COR-L47 (cell line): ENCODE data around the gene MELTF.
A peak's percentile ranks its signal among the peaks of the same experiment; 100 is the strongest.

ENCODE experiments used
- DNase-seq: peaks from one replicate; lab custom pipeline; 2025; lab: John Stamatoyannopoulos, UW

The MELTF gene

GRCh38 chr3:197027151-197027895 is 2.3 kb downstream of the MELTF start:
- DNase-seq: no peak

- no peak for DNase-seq
Observed at GRCh38 chr3:197026481-197026866, 3.1 kb downstream of the MELTF start.

GRCh38 chr3:197025736-197026480 is 3.7 kb downstream of the MELTF start:
- DNase-seq: no peak

GRCh38 chr3:197024881-197025735 is 4.5 kb downstream of the MELTF start:
- no peak for DNase-seq

GRCh38 chr3:197023998-197024651 is 5.5 kb downstream of the MELTF start:
- DNase-seq: no peak

- DNase-seq: peak; percentile 49
Observed at GRCh38 chr3:197023241-197023997, 6.2 kb downstream of the MELTF start.

- DNase-seq: no peak
Observed at GRCh38 chr3:197022405-197023231, 7.0 kb downstream of the MELTF start.

GRCh38 chr3:197021729-197022404 is 7.8 kb downstream of the MELTF start:
- DNase-seq: no peak

GRCh38 chr3:197021231-197021630 is 8.4 kb downstream of the MELTF start:
- no peak for DNase-seq

- DNase-seq: no peak
Observed at GRCh38 chr3:197019535-197019934, 10.1 kb downstream of the MELTF start.

- DNase-seq: no peak
Observed at GRCh38 chr3:197019021-197019420, 10.6 kb downstream of the MELTF start.

GRCh38 chr3:197017003-197017402 is 12.6 kb downstream of the MELTF start:
- DNase-seq: no peak

GRCh38 chr3:197015790-197016736 is 13.6 kb downstream of the MELTF start:
- no peak for DNase-seq

GRCh38 chr3:197014942-197015575 is 14.6 kb downstream of the MELTF start:
- DNase-seq: no peak

- no peak for DNase-seq
Observed at GRCh38 chr3:197014024-197014423, 15.6 kb downstream of the MELTF start.

GRCh38 chr3:197012540-197012883 is 17.1 kb downstream of the MELTF start:
- DNase-seq: no peak

- DNase-seq: no peak
Observed at GRCh38 chr3:197011780-197012539, 17.7 kb downstream of the MELTF start.
